HEK293 (cell line): ENCODE results near the gene GAL3ST3.

Source experiments
- EGR2 ChIP-seq: fragments of 450-650 bp; formaldehyde crosslinking; IDR thresholded peaks from 2 replicates; pipeline ENCODE4 v1.5.1; 2016; ENCODE audit warnings: low read depth, missing biosample characterization, missing genetic modification characterization
- KLF16 ChIP-seq: fragments of 450-650 bp; formaldehyde crosslinking; IDR thresholded peaks from 2 replicates; pipeline ENCODE4 v1.5.1; 2017; ENCODE audit warnings: missing biosample characterization, missing genetic modification characterization
- KLF8 ChIP-seq: fragments of 450-650 bp; formaldehyde crosslinking; IDR thresholded peaks from 2 replicates; pipeline ENCODE4 v1.5.1; 2016; ENCODE audit warnings: missing biosample characterization, missing genetic modification characterization
- KLF9 ChIP-seq: fragments of 450-650 bp; formaldehyde crosslinking; IDR thresholded peaks from 2 replicates; pipeline ENCODE4 v1.5.1; 2016; ENCODE audit warnings: missing biosample characterization, missing genetic modification characterization, low read depth
- OVOL3 ChIP-seq: fragments of 450-650 bp; formaldehyde crosslinking; IDR thresholded peaks from 2 replicates; pipeline ENCODE4 v1.5.1; 2016; ENCODE audit warnings: missing biosample characterization, missing genetic modification characterization
- REPIN1 ChIP-seq: fragments of 450-650 bp; formaldehyde crosslinking; IDR thresholded peaks from 2 replicates; pipeline ENCODE4 v1.5.1; 2017; ENCODE audit warnings: missing biosample characterization, missing genetic modification characterization, low read depth
- ZBTB21 ChIP-seq: fragments of 450-650 bp; formaldehyde crosslinking; IDR thresholded peaks from 2 replicates; pipeline ENCODE4 v1.5.1; 2017; ENCODE audit warnings: missing biosample characterization, missing genetic modification characterization
- ZBTB49 ChIP-seq: fragments of 450-650 bp; formaldehyde crosslinking; IDR thresholded peaks from 2 replicates; pipeline ENCODE4 v1.5.1; 2016; ENCODE audit warnings: missing biosample characterization, missing genetic modification characterization, low read depth
- ZNF133 ChIP-seq: fragments of 450-650 bp; formaldehyde crosslinking; IDR thresholded peaks from 2 replicates; pipeline ENCODE4 v1.5.1; 2016; ENCODE audit warnings: missing biosample characterization, missing genetic modification characterization
- ZNF16 ChIP-seq: fragments of 450-650 bp; formaldehyde crosslinking; IDR thresholded peaks from 2 replicates; pipeline ENCODE4 v1.5.1; 2016; ENCODE audit warnings: low read depth, missing biosample characterization, missing genetic modification characterization
- ZNF248 ChIP-seq: fragments of 450-650 bp; formaldehyde crosslinking; IDR thresholded peaks from 2 replicates; pipeline ENCODE4 v1.5.1; 2017; ENCODE audit warnings: missing biosample characterization, missing genetic modification characterization
- ZNF324 ChIP-seq: fragments of 450-650 bp; formaldehyde crosslinking; IDR thresholded peaks from 2 replicates; pipeline ENCODE4 v1.5.1; 2016; ENCODE audit warnings: missing biosample characterization, missing genetic modification characterization
- ZNF350 ChIP-seq: fragments of 450-650 bp; formaldehyde crosslinking; IDR thresholded peaks from 2 replicates; pipeline ENCODE4 v1.5.0; 2017; ENCODE audit warnings: missing biosample characterization, mild to moderate bottlenecking, missing genetic modification characterization
- ZNF518A ChIP-seq: fragments of 450-650 bp; formaldehyde crosslinking; conservative IDR thresholded peaks from 2 replicates; pipeline ENCODE4 v1.5.1; 2016; ENCODE audit warnings: low read depth, missing biosample characterization, missing genetic modification characterization
- ZNF549 ChIP-seq: fragments of 450-650 bp; IDR thresholded peaks from 2 replicates; pipeline ENCODE4 v1.5.1; 2018; ENCODE audit warnings: missing biosample characterization, missing genetic modification characterization, mild to moderate bottlenecking, inconsistent platforms, moderate library complexity
- ZNF558 ChIP-seq: fragments of 450-650 bp; formaldehyde crosslinking; IDR thresholded peaks from 2 replicates; pipeline ENCODE4 v1.5.1; 2016; ENCODE audit warnings: missing biosample characterization, missing genetic modification characterization
- ZNF610 ChIP-seq: fragments of 450-650 bp; formaldehyde crosslinking; IDR thresholded peaks from 2 replicates; pipeline ENCODE4 v1.5.1; 2016; ENCODE audit warnings: missing biosample characterization, missing genetic modification characterization, borderline replicate concordance
- ZNF629 ChIP-seq: fragments of 450-650 bp; formaldehyde crosslinking; IDR thresholded peaks from 2 replicates; pipeline ENCODE4 v1.5.1; 2017; ENCODE audit warnings: missing biosample characterization, missing genetic modification characterization
- TF ChIP-seq, protein P1 (sequence below): fragments of 450-650 bp; formaldehyde crosslinking; IDR thresholded peaks from 2 replicates; pipeline ENCODE4 v1.5.1; 2016; ENCODE audit warnings: missing biosample characterization, missing genetic modification characterization, borderline replicate concordance
- TF ChIP-seq, protein P2 (sequence below): fragments of 450-650 bp; formaldehyde crosslinking; IDR thresholded peaks from 2 replicates; pipeline ENCODE4 v1.5.1; 2016; ENCODE audit warnings: missing biosample characterization, missing genetic modification characterization
- TF ChIP-seq, protein P3 (sequence below): fragments of 450-650 bp; formaldehyde crosslinking; IDR thresholded peaks from 2 replicates; pipeline ENCODE4 v1.5.1; 2016; ENCODE audit warnings: missing biosample characterization, missing genetic modification characterization
- TF ChIP-seq, protein P4 (sequence below): fragments of 450-650 bp; formaldehyde crosslinking; IDR thresholded peaks from 2 replicates; pipeline ENCODE4 v1.5.1; 2017; ENCODE audit warnings: missing biosample characterization, missing genetic modification characterization

The GAL3ST3 gene

GRCh38 chr11:66001942-66002647 is 46.9 kb downstream of the GAL3ST3 start, which contains the start of the genes BANF1 and EIF1AD (continued):
- TF ChIP-seq, protein P1, sequence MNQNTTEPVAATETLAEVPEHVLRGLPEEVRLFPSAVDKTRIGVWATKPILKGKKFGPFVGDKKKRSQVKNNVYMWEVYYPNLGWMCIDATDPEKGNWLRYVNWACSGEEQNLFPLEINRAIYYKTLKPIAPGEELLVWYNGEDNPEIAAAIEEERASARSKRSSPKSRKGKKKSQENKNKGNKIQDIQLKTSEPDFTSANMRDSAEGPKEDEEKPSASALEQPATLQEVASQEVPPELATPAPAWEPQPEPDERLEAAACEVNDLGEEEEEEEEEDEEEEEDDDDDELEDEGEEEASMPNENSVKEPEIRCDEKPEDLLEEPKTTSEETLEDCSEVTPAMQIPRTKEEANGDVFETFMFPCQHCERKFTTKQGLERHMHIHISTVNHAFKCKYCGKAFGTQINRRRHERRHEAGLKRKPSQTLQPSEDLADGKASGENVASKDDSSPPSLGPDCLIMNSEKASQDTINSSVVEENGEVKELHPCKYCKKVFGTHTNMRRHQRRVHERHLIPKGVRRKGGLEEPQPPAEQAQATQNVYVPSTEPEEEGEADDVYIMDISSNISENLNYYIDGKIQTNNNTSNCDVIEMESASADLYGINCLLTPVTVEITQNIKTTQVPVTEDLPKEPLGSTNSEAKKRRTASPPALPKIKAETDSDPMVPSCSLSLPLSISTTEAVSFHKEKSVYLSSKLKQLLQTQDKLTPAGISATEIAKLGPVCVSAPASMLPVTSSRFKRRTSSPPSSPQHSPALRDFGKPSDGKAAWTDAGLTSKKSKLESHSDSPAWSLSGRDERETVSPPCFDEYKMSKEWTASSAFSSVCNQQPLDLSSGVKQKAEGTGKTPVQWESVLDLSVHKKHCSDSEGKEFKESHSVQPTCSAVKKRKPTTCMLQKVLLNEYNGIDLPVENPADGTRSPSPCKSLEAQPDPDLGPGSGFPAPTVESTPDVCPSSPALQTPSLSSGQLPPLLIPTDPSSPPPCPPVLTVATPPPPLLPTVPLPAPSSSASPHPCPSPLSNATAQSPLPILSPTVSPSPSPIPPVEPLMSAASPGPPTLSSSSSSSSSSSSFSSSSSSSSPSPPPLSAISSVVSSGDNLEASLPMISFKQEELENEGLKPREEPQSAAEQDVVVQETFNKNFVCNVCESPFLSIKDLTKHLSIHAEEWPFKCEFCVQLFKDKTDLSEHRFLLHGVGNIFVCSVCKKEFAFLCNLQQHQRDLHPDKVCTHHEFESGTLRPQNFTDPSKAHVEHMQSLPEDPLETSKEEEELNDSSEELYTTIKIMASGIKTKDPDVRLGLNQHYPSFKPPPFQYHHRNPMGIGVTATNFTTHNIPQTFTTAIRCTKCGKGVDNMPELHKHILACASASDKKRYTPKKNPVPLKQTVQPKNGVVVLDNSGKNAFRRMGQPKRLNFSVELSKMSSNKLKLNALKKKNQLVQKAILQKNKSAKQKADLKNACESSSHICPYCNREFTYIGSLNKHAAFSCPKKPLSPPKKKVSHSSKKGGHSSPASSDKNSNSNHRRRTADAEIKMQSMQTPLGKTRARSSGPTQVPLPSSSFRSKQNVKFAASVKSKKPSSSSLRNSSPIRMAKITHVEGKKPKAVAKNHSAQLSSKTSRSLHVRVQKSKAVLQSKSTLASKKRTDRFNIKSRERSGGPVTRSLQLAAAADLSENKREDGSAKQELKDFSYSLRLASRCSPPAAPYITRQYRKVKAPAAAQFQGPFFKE (tag by site-specific recombination): no peak
- no peak for TF ChIP-seq ZBTB49 (tag by site-specific recombination)
- peak; percentile 95 for TF ChIP-seq REPIN1
- no peak for TF ChIP-seq ZNF248 (tag by site-specific recombination)
- TF ChIP-seq ZBTB21: peak; percentile 44; the same call in 1 of the 2 replicates
- no peak for TF ChIP-seq ZNF549 (tag by site-specific recombination)
- TF ChIP-seq, protein P2, sequence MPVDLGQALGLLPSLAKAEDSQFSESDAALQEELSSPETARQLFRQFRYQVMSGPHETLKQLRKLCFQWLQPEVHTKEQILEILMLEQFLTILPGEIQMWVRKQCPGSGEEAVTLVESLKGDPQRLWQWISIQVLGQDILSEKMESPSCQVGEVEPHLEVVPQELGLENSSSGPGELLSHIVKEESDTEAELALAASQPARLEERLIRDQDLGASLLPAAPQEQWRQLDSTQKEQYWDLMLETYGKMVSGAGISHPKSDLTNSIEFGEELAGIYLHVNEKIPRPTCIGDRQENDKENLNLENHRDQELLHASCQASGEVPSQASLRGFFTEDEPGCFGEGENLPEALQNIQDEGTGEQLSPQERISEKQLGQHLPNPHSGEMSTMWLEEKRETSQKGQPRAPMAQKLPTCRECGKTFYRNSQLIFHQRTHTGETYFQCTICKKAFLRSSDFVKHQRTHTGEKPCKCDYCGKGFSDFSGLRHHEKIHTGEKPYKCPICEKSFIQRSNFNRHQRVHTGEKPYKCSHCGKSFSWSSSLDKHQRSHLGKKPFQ: peak; percentile 99
- peak; percentile 90 for TF ChIP-seq ZNF629 (tag by site-specific recombination)
- peak; percentile 45; the same call in 1 of the 2 replicates for TF ChIP-seq OVOL3
- TF ChIP-seq KLF9 (tag by site-specific recombination): peak; percentile 87; the same call in 1 of the 2 replicates
- TF ChIP-seq EGR2 (tag by site-specific recombination): 0 out of 2 replicates have a peak, but pooled peaks have one; percentile 36
- peak; percentile 87 for TF ChIP-seq ZNF610 (tag by site-specific recombination)
- peak; percentile 97 for TF ChIP-seq ZNF324 (tag by site-specific recombination)
- TF ChIP-seq ZNF518A (tag by site-specific recombination): peak; percentile 99
- TF ChIP-seq, protein P3, sequence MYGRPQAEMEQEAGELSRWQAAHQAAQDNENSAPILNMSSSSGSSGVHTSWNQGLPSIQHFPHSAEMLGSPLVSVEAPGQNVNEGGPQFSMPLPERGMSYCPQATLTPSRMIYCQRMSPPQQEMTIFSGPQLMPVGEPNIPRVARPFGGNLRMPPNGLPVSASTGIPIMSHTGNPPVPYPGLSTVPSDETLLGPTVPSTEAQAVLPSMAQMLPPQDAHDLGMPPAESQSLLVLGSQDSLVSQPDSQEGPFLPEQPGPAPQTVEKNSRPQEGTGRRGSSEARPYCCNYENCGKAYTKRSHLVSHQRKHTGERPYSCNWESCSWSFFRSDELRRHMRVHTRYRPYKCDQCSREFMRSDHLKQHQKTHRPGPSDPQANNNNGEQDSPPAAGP (tag by site-specific recombination): peak; percentile 99
- TF ChIP-seq ZNF133: no peak
- TF ChIP-seq KLF16 (tag by site-specific recombination): peak; percentile 99
- TF ChIP-seq, protein P4, sequence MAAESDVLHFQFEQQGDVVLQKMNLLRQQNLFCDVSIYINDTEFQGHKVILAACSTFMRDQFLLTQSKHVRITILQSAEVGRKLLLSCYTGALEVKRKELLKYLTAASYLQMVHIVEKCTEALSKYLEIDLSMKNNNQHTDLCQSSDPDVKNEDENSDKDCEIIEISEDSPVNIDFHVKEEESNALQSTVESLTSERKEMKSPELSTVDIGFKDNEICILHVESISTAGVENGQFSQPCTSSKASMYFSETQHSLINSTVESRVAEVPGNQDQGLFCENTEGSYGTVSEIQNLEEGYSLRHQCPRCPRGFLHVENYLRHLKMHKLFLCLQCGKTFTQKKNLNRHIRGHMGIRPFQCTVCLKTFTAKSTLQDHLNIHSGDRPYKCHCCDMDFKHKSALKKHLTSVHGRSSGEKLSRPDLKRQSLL (tag by site-specific recombination): peak; percentile 66; the same call in 1 of the 2 replicates
- peak; percentile 76 for TF ChIP-seq ZNF558 (tag by site-specific recombination)
- peak; percentile 99 for TF ChIP-seq KLF8
- no peak for TF ChIP-seq ZNF16 (tag by site-specific recombination)
- no peak; the same call in 1 of the 2 replicates for TF ChIP-seq ZNF350 (tag by site-specific recombination)
